ENCODE measurements around the gene THY1. TPM values are rescaled to one million over a fixed set of nuclear protein-coding genes. Genes with fewer than 3 reads are reported as not detected.
A peak's percentile ranks its signal among the peaks of the same experiment; 100 is the strongest.
"Not testable (repeated sequence)": the region's sequence is repeated elsewhere in the genome, so short reads cannot be mapped to it uniquely, and the experiment has no call there.

THY1 gene
- total and polyA plus RNA-seq, 2 experiments from 2014 or later: 2.1 to 7.5 TPM

DNA sequence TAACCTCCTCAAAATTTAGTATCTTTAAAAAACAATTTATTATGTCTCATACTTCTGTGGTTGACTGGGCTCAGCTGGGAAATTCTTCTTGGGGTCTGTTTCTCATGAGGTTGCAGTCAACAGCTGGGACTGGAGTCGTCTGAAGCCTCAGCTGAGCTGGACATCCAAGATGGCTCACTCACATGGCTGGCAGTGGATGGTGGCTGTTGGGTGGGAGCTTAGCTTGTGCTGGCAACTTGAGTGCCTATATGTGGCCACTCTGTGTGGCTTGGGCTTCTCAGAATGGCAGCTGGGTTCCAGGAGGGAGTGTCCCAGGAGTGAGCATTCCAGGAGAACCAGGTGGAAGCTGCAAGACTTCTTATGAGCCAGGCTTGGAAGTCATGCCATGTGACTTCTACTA, 13.2 kb downstream of the THY1 start:
- no peak overlapping the region for H3K27ac ChIP-seq
- TF ChIP-seq, protein P1, sequence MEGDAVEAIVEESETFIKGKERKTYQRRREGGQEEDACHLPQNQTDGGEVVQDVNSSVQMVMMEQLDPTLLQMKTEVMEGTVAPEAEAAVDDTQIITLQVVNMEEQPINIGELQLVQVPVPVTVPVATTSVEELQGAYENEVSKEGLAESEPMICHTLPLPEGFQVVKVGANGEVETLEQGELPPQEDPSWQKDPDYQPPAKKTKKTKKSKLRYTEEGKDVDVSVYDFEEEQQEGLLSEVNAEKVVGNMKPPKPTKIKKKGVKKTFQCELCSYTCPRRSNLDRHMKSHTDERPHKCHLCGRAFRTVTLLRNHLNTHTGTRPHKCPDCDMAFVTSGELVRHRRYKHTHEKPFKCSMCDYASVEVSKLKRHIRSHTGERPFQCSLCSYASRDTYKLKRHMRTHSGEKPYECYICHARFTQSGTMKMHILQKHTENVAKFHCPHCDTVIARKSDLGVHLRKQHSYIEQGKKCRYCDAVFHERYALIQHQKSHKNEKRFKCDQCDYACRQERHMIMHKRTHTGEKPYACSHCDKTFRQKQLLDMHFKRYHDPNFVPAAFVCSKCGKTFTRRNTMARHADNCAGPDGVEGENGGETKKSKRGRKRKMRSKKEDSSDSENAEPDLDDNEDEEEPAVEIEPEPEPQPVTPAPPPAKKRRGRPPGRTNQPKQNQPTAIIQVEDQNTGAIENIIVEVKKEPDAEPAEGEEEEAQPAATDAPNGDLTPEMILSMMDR (IDR thresholded peaks at IDR 0.05; ENCODE audit: low read depth, low read length): no peak
- H3K4me1 ChIP-seq (ENCODE audit: low read depth): peaks cover 3% of the 10 kb centered on the region
- no peak for DNase-seq (ENCODE audit: low read depth in 1 of 2, low spot score in 1 of 2)
- no peak overlapping the region for H3K4me3 ChIP-seq
- no peaks in the 10 kb centered on the region for H3K27me3 ChIP-seq
- H3K9me3 ChIP-seq (ENCODE audit: low read depth): no peaks in the 10 kb centered on the region
- H3K36me3 ChIP-seq: no peaks in the 10 kb centered on the region

DNA sequence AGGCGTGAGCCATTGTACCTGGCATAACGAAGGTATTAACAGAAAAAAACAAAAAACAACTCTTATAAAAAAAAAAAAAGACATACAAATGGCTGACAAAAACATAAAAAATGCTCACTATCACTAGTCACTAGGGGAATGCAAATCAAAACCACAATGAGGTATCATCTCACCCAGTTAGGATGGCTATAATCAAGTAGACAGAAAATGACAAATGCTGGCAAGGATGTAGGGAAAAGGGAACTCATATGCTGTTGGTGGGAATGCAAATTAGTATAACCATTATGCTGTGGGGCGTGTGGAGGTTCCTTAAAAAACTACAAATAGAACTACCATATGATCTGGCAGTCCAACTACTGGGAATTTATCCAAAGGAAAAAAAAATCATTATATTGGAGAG, 17.0 kb downstream of the THY1 start:
- no peak overlapping the region for H3K4me3 ChIP-seq
- peaks cover 9% of the 10 kb centered on the region for H3K4me1 ChIP-seq (ENCODE audit: low read depth)
- no peak overlapping the region for H3K27ac ChIP-seq
- TF ChIP-seq, protein P1 (IDR thresholded peaks at IDR 0.05; ENCODE audit: low read depth, low read length): no peak
- no peaks in the 10 kb centered on the region for H3K36me3 ChIP-seq
- no peak for DNase-seq (ENCODE audit: low read depth in 1 of 2, low spot score in 1 of 2)
- H3K27me3 ChIP-seq: no peaks in the 10 kb centered on the region
- H3K9me3 ChIP-seq (ENCODE audit: low read depth): no peaks in the 10 kb centered on the region

DNA sequence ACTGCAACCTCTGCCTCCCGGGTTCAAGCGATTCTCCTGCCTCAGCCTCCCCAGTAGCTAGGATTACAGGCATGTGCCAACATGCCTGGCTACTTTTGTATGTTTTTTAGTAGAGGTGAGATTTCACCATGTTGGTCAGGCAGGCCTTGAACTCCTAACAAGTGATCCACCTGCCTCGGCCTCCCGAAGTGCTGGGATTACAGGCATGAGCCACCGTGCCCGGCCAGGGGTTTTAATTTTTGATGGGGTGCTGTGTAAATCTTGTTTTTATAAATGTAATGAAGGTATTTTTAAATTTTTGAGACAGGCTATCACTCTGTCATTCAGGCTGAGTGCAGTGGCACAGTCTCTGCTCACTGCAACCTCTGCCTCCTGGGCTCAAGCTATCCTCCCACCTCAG, 17.5 kb downstream of the THY1 start:
- H3K4me3 ChIP-seq; H3K27me3 ChIP-seq; H3K27ac ChIP-seq; H3K9me3 ChIP-seq (ENCODE audit: low read depth); DNase-seq (ENCODE audit: low read depth in 1 of 2, low spot score in 1 of 2); H3K4me1 ChIP-seq (ENCODE audit: low read depth); H3K36me3 ChIP-seq: not testable (repeated sequence)

DNA sequence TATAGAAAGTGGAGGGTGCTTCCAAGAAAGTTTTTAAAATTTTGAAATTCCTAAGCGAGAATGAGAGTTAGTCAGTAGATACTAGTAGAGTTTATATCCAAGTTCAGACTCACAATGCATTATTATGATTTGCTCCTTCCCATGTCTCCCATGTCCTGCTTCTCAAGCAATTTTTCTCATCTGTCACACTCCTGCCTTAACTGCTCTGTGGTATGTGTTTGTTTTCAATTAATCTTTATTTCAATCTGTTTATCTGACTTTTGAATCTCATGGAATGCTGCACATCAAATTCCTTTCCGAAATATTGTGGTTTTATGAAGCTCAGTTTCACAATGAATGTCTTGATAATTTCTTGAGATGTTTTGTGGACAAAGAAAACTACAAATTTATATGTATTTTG, 18.1 kb downstream of the THY1 start:
- Histone ChIP-seq H3K36me3 (no peaks in the 10 kb centered on the region), H3K27me3 (no peaks in the 10 kb centered on the region), H3K9me3 (ENCODE audit: low read depth) (no peaks in the 10 kb centered on the region), H3K4me1 (ENCODE audit: low read depth) (peaks cover 9% of the 10 kb centered on the region), H3K27ac (no peak overlapping the region), H3K4me3 (no peak overlapping the region)
- TF ChIP-seq, protein P1 (IDR thresholded peaks at IDR 0.05; ENCODE audit: low read depth, low read length): no peak
- DNase-seq (ENCODE audit: low read depth in 1 of 2, low spot score in 1 of 2): no peak

DNA sequence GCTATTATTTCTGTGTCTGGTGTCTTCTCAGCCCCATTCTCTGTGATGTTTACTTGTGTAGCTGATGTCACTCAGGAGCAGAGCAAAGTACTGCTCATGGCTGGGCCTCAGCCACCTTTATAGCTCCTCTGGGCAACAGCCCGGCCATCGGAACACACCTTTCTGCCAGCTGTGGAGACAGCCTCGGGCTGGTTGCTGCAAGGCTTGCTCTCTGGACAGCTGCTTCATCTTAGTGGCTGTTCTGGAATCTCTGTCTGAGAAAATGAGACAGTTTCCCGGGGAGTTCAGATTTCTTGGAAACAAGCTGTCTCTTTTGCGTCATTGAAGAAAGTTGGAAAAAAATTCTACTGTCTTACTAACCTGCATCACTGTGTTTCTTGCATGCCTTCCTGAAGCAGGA, 20.0 kb downstream of the THY1 start:
- H3K9me3 ChIP-seq (ENCODE audit: low read depth): no peaks in the 10 kb centered on the region
- no peaks in the 10 kb centered on the region for H3K36me3 ChIP-seq
- TF ChIP-seq, protein P1 (IDR thresholded peaks at IDR 0.05; ENCODE audit: low read depth, low read length): no peak
- H3K27ac ChIP-seq: no peak overlapping the region
- no peak overlapping the region for H3K4me3 ChIP-seq
- H3K27me3 ChIP-seq: no peaks in the 10 kb centered on the region
- H3K4me1 ChIP-seq (ENCODE audit: low read depth): peaks cover 9% of the 10 kb centered on the region
- DNase-seq (ENCODE audit: low read depth in 1 of 2, low spot score in 1 of 2): peak in 1 of 2 donors; percentile 30

DNA sequence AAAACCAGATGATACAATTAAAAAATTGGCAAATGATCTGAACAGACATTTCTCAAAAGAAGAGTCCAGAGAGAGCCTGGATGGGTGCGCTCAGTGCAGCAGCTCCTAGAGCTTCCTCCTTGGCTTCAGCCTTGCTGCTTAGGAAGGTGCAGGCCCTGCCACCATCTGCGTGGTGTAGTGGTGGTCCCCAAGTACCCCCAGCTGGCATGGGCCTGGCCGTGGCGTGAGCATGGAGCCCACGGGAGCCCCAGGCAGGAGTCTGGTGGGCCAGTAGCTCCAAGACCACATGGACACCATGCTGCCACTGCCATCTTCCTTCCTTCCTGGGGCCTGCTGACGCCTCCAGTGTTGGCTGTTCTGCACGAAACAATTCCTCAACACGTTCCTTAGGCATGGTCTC, 20.5 kb downstream of the THY1 start:
- Histone ChIP-seq H3K27ac (no peak overlapping the region), H3K27me3 (no peaks in the 10 kb centered on the region), H3K4me1 (ENCODE audit: low read depth) (peaks cover 9% of the 10 kb centered on the region), H3K36me3 (no peaks in the 10 kb centered on the region), H3K4me3 (no peak overlapping the region), H3K9me3 (ENCODE audit: low read depth) (no peaks in the 10 kb centered on the region)
- DNase-seq (ENCODE audit: low read depth in 1 of 2, low spot score in 1 of 2): no peak
- TF ChIP-seq, protein P1 (IDR thresholded peaks at IDR 0.05; ENCODE audit: low read depth, low read length): no peak
